K562 (cell line): ENCODE measurements around the gene BANP. TPM values are rescaled to one million over a fixed set of nuclear protein-coding genes. Genes with fewer than 3 reads are reported as not detected.
"Not testable (repeated sequence)": the region's sequence is repeated elsewhere in the genome, so short reads cannot be mapped to it uniquely, and the experiment has no call there.

Experiments
- ATAC-seq: fragments of 200-7000 bp; cut with Tn5 transposase; 3 replicates; pipeline ENCODE4 v1.9.1; 2020; ENCODE audit warnings: moderate library complexity
- BruUV-seq: library from RNA; stranded (reverse); fragments of 400-500 nt; replicated peaks from 2 replicates; lab custom pipeline; 2021; lab: Mats Ljungman, UMichigan
- CTCF ChIA-PET: fragments of 300-600 bp; formaldehyde crosslinking; extraction: SDS; loops from one replicate; lab custom pipeline; 2021; ENCODE audit warnings: low intra/inter-chr PET ratio; lab: Yijun Ruan, JAX
- POLR2A ChIA-PET: fragments of 300-600, 350-650 bp; sonication (Branson Sonifier 250); formaldehyde crosslinking; extraction: SDS; loops from one replicate; lab custom pipeline; 2021; ENCODE audit warnings: antibody characterized with exemption, inconsistent platforms; lab: Yijun Ruan, JAX
- DNase-seq, 4 experiments: peaks; one replicate each; pipeline versions ENCODE4 v3.0.0 to v3.0.0-alpha.2; 2011 to 2018; ENCODE audit warnings: low spot score in 3 of 4, mixed read lengths in 3 of 4; ENCODE audit errors: extremely low read depth in 1 of 4
- FAIRE-seq: peaks from 2 replicates; lab custom pipeline; 2011; peaks lifted over from hg19 to GRCh38; lab: Jason Lieb, UNC
- H2AFZ ChIP-seq: 2 replicates; pipeline ENCODE4 v1.6.0; 2011; ENCODE audit warnings: low read depth, low read length, control low read depth, inconsistent platforms
- H3K27ac ChIP-seq: fragments of 200-600 bp; 3 replicates; pipeline ENCODE4 v1.8.0; 2011; ENCODE audit warnings: low read depth, mild to moderate bottlenecking, control low read depth, inconsistent platforms, low read length, moderate library complexity, mixed read lengths; ENCODE audit errors: extremely low read depth
- H3K27me3 ChIP-seq, 2 experiments: fragments of 300-600 bp in 1 of 2; 2 replicates in 1 of 2; 3 replicates in 1 of 2; pipeline versions ENCODE4 v1.6.0 to v1.8.0; 2011; ENCODE audit warnings: inconsistent platforms in 2 of 2, low read length in 2 of 2, mild to moderate bottlenecking in 1 of 2, mixed read lengths in 1 of 2, moderate library complexity in 1 of 2; ENCODE audit not compliant: control insufficient read depth in 2 of 2, insufficient read depth in 2 of 2
- H3K36me3 ChIP-seq: fragments of 300-600 bp; 3 replicates; pipeline ENCODE4 v1.8.0; 2011; ENCODE audit warnings: mild to moderate bottlenecking, low read length, inconsistent platforms; ENCODE audit not compliant: control insufficient read depth, insufficient read depth
- H3K4me1 ChIP-seq, 2 experiments: fragments of 200-600 bp in 1 of 2; replicated peaks in 1 of 2; 2 replicates in 1 of 2; 3 replicates in 1 of 2; pipeline versions ENCODE4 v1.5.1 to v1.8.0; 2011; ENCODE audit warnings: inconsistent platforms in 2 of 2, low read length in 2 of 2, mild to moderate bottlenecking in 1 of 2, mixed read lengths in 1 of 2, moderate library complexity in 1 of 2; ENCODE audit not compliant: control insufficient read depth in 2 of 2, insufficient read depth in 2 of 2
- H3K4me2 ChIP-seq: 2 replicates; pipeline ENCODE4 v1.6.1; 2011; ENCODE audit warnings: low read length, control low read depth, inconsistent platforms, mixed read lengths; ENCODE audit not compliant: insufficient read depth
- H3K4me3 ChIP-seq: fragments of 200-600 bp; sonication (generic), shearing (Covaris generic); 2 replicates; pipeline ENCODE4 v1.5.1; 2016; ENCODE audit warnings: control low read depth, inconsistent platforms
- H3K79me2 ChIP-seq: fragments of 200-600 bp; 3 replicates; pipeline ENCODE4 v1.8.0; 2011; ENCODE audit warnings: low read length, inconsistent platforms; ENCODE audit not compliant: control insufficient read depth, insufficient read depth
- H3K9ac ChIP-seq, 2 experiments: 2 replicates each; pipeline versions ENCODE4 v1.6.0 to v1.6.1; 2011; ENCODE audit warnings: low read depth in 2 of 2, low read length in 2 of 2, control low read depth in 1 of 2, inconsistent platforms in 1 of 2, mild to moderate bottlenecking in 1 of 2, mixed read lengths in 1 of 2; ENCODE audit not compliant: insufficient read depth in 1 of 2
- H3K9me1 ChIP-seq: one replicate; pipeline ENCODE4 v1.6.0; 2011; ENCODE audit warnings: inconsistent platforms, mild to moderate bottlenecking, low read length, moderate library complexity; ENCODE audit not compliant: control insufficient read depth, insufficient read depth
- H3K9me3 ChIP-seq: replicated peaks from 2 replicates; pipeline ENCODE4 v1.5.1; 2011; ENCODE audit warnings: low read depth, low read length, inconsistent platforms; ENCODE audit not compliant: control insufficient read depth, insufficient read depth
- H4K20me1 ChIP-seq: replicated peaks from 2 replicates; pipeline ENCODE4 v1.6.1; 2011; ENCODE audit warnings: low read length, inconsistent platforms, mixed read lengths; ENCODE audit not compliant: control insufficient read depth, insufficient read depth
- ADNP ChIP-seq: fragments of 200-800 bp; sonication (Bioruptor generic); IDR thresholded peaks from 2 replicates; pipeline ENCODE4 v1.6.1; 2016; ENCODE audit warnings: missing genetic modification characterization, missing compliant biosample characterization
- CHD7 ChIP-seq: fragments of 200-600 bp; sonication (generic); IDR thresholded peaks from one replicate; pipeline ENCODE4 v1.6.1; 2012; ENCODE audit warnings: mild to moderate bottlenecking, low read depth, low read length, inconsistent platforms
- HDAC2 ChIP-seq: fragments of 450-650 bp; IDR thresholded peaks from 2 replicates; pipeline ENCODE4 v1.6.1; 2016; ENCODE audit warnings: mild to moderate bottlenecking
- HMG20A ChIP-seq: fragments of 450-650 bp; formaldehyde crosslinking; conservative IDR thresholded peaks from 2 replicates; pipeline ENCODE4 v1.4.0; 2020; ENCODE audit warnings: mild to moderate bottlenecking, mixed read lengths
- SMAD3 ChIP-seq: fragments of 450-650 bp; formaldehyde crosslinking; conservative IDR thresholded peaks from 2 replicates; pipeline ENCODE4 v1.4.0; 2020; ENCODE audit warnings: mild to moderate bottlenecking
- SMARCA5 ChIP-seq: fragments of 450-650 bp; IDR thresholded peaks from 2 replicates; pipeline ENCODE4 v1.6.1; 2016
- WGBS: fragments of 100-300 bp; shearing (Covaris generic); methylation state at CpG from one replicate; pipeline ENCODE4 v1.1.6; 2016; ENCODE audit warnings: low coverage, mixed read lengths; ENCODE audit not compliant: insufficient coverage; ENCODE audit errors: missing lambda C conversion rate; 5-methylcytosine and 5-hydroxymethylcytosine counted together
- in situ Hi-C: fragments of 300-500 bp; cut with MboI; formaldehyde crosslinking; loops from 4 replicates; pipeline ENCODE4 v1.15.0; 2018; ENCODE audit warnings: inconsistent platforms, mixed read lengths
- intact Hi-C: fragments of 100-400 bp; cut with micrococcal nuclease; formaldehyde crosslinking; loops from 2 replicates; pipeline ENCODE4 v1.14.2; 2022
- polyA plus RNA-seq, 8 experiments: library from polyadenylated mRNA; depleted of rRNA in 4 of 8; stranded (reverse) in 5 of 8; unstranded in 3 of 8; fragments of >200 nt; fragmentation: Nextera tagmentation in 2 of 8; fragmentation: Illumina TruSeq in 1 of 8; extraction: Ambion mirVana in 2 of 8; extraction: Trizol in 1 of 8; gene quantifications; 2 replicates each; pipeline versions ENCODE4 v1.2.1 to v1.2.3, GENCODE V29; 2011 to 2014; ENCODE audit warnings: inconsistent platforms in 1 of 8, missing spikeins in 1 of 8
- total RNA-seq, 7 experiments: library from RNA; depleted of rRNA in 6 of 7; stranded (reverse); fragments of >200 nt in 6 of 7; fragmentation: Illumina TruSeq in 2 of 7; extraction: Trizol in 2 of 7; gene quantifications; 2 replicates each; pipeline versions ENCODE4 v1.2.1 to v1.2.3, GENCODE V29; 2011 to 2021; ENCODE audit warnings: low replicate concordance in 1 of 7
- TF ChIP-seq, protein P1 (sequence below): sonication (generic); formaldehyde crosslinking; IDR thresholded peaks from 2 replicates; pipeline ENCODE4 v1.8.1; 2023; ENCODE audit warnings: mild to moderate bottlenecking, missing genetic modification reagents, moderate library complexity

Gene BANP
- total and polyA plus RNA-seq, 9 of the 15 experiments (the other 6 are each of a cell fraction or from before 2014, with no cell fraction given) = 4.6 to 22.1 (median 15.6) TPM

GRCh38 chr16:88017587-88018101, 66.4 kb downstream of the BANP start (continued):
- TF ChIP-seq, protein P1, sequence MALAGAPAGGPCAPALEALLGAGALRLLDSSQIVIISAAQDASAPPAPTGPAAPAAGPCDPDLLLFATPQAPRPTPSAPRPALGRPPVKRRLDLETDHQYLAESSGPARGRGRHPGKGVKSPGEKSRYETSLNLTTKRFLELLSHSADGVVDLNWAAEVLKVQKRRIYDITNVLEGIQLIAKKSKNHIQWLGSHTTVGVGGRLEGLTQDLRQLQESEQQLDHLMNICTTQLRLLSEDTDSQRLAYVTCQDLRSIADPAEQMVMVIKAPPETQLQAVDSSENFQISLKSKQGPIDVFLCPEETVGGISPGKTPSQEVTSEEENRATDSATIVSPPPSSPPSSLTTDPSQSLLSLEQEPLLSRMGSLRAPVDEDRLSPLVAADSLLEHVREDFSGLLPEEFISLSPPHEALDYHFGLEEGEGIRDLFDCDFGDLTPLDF (CRISPR knock-in tag) = no peak
- TF ChIP-seq ADNP (tag) = no peak
- no peak for TF ChIP-seq CHD7
- TF ChIP-seq HMG20A (CRISPR knock-in tag) = no peak
- TF ChIP-seq SMAD3 = no peak
- TF ChIP-seq HDAC2 = no peak
- TF ChIP-seq SMARCA5 = no peak

DNA sequence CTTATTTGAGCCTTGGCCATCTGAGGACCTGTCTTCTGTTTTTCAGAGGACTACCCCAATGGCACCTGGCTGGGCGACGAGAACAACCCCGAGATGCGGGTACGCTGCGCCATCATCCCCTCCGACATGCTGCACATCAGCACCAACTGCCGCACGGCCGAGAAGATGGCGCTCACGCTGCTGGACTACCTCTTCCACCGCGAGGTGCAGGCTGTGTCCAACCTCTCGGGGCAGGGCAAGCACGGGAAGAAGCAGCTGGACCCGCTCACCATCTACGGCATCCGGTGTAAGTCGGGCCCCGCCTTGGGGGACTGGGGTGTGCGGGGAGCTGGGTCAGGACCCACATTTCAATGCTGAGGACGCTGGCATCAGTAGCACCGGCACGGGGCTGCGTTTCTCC, 67.1 kb downstream of the BANP start:
- 93% methylated on average over 21 of the region's 26 CpGs for WGBS
- BruUV-seq = not testable (repeated sequence)

More for the DNA sequence above, 67.1 kb downstream of the BANP start:
- H3K36me3 ChIP-seq, H3K9me3 ChIP-seq, H2AFZ ChIP-seq, H3K9ac ChIP-seq, H3K9me1 ChIP-seq, DNase-seq, ATAC-seq, CTCF ChIA-PET, intact Hi-C loops, H4K20me1 ChIP-seq, FAIRE-seq, POLR2A ChIA-PET, H3K27me3 ChIP-seq, H3K27ac ChIP-seq, in situ Hi-C loops, H3K4me3 ChIP-seq, H3K79me2 ChIP-seq, H3K4me2 ChIP-seq: not testable (repeated sequence)
- H3K4me1 ChIP-seq = peaks cover 0 to 26% of the 10 kb centered on the region in 2 experiments; a peak in 2 of 5 replicates
